Measurements from ENCODE around the gene UCKL1.
"Not testable (repeated sequence)": the region's sequence is repeated elsewhere in the genome, so short reads cannot be mapped to it uniquely, and the experiment has no call there.

The UCKL1 gene

GRCh38 chr20:63942969-63943807 is 13.0 kb downstream of the UCKL1 start:
- DNase-seq, result no peak

GRCh38 chr20:63942250-63942951 is 13.8 kb downstream of the UCKL1 start:
- no peak for DNase-seq

GRCh38 chr20:63941282-63942081 is 14.7 kb downstream of the UCKL1 start:
- peak; percentile 74 for DNase-seq

GRCh38 chr20:63940472-63941266 is 15.5 kb downstream of the UCKL1 start:
- no peak for DNase-seq

GRCh38 chr20:63940071-63940471 is 16.1 kb downstream of the UCKL1 start:
- no peak for DNase-seq

- DNase-seq, result no peak
These were observed 16.9 kb downstream of the UCKL1 start for GRCh38 chr20:63939061-63939935.

- DNase-seq, result no peak
These were observed 18.6 kb downstream of the UCKL1 start for GRCh38 chr20:63937596-63937995.

- DNase-seq, result no peak
These were observed 20.8 kb downstream of the UCKL1 start for GRCh38 chr20:63935447-63935846.

GRCh38 chr20:63934271-63935068 is 21.7 kb downstream of the UCKL1 start:
- no peak for DNase-seq

GRCh38 chr20:63933646-63934045 is 22.6 kb downstream of the UCKL1 start:
- no peak for DNase-seq

- no peak for DNase-seq
These were observed 23.5 kb downstream of the UCKL1 start for GRCh38 chr20:63932606-63933160.

- DNase-seq, result no peak
These were observed 24.5 kb downstream of the UCKL1 start for GRCh38 chr20:63931735-63932134.

- no peak for DNase-seq
These were observed 25.2 kb downstream of the UCKL1 start for GRCh38 chr20:63930971-63931553.

GRCh38 chr20:63929473-63929883 is 26.7 kb downstream of the UCKL1 start:
- DNase-seq, result not testable (repeated sequence)

- DNase-seq, result no peak
These were observed 27.1 kb downstream of the UCKL1 start for GRCh38 chr20:63929071-63929470.

GRCh38 chr20:63926298-63926697 is 29.9 kb downstream of the UCKL1 start:
- no peak for DNase-seq

- DNase-seq, result no peak
These were observed 32.0 kb downstream of the UCKL1 start for GRCh38 chr20:63924241-63924640.

GRCh38 chr20:63923651-63924050 is 32.6 kb downstream of the UCKL1 start:
- no peak for DNase-seq

- DNase-seq, result no peak
These were observed 36.0 kb downstream of the UCKL1 start for GRCh38 chr20:63920226-63920625.

GRCh38 chr20:63919130-63919529 is 37.1 kb downstream of the UCKL1 start:
- DNase-seq, result no peak
